Dermis lymphatic vessel endothelial cell (primary cell): ENCODE data around the gene OR5M8. TPM values are rescaled to one million over a fixed set of nuclear protein-coding genes. Genes with fewer than 3 reads are reported as not detected.

Experiments
- total RNA-seq: library from RNA; depleted of rRNA; stranded (reverse); fragments of >200 nt; gene quantifications from 2 replicates; pipeline ENCODE4 v1.2.1, GENCODE V29; 2014

The OR5M8 gene
- not detected in 2 replicates for total RNA-seq

GRCh38 chr11:56491270-56491669, at the start of gene OR5M8:
Gene OR5M8 (minus strand): TSS chr11:56491370. CDS start chr11:56491370, 0 bp downstream.

GRCh38 chr11:56473252-56473651, 17.9 kb downstream of the OR5M8 start, which contains the start of gene OR5M3:
Gene OR5M3 (minus strand): TSS chr11:56473352. CDS start chr11:56470497, 2,855 bp downstream.

Other genes starting within 250 kb of the OR5M8 start
- not detected in 2 replicates for gene OR5T3, start 239.1 kb downstream of the OR5M8 start, total RNA-seq
- not detected in 2 replicates for gene OR5T1, start 217.2 kb downstream of the OR5M8 start, total RNA-seq
- gene OR8H1, start 199.1 kb downstream of the OR5M8 start, total RNA-seq, result not detected in 2 replicates
- not detected in 2 replicates for gene OR8K3, start 176.2 kb downstream of the OR5M8 start, total RNA-seq
- not detected in 2 replicates for gene OR8K1, start 145.3 kb downstream of the OR5M8 start, total RNA-seq
- not detected in 2 replicates for gene OR8J1, start 137.1 kb downstream of the OR5M8 start, total RNA-seq
- gene OR8U1, start 115.7 kb downstream of the OR5M8 start, total RNA-seq, result not detected in 2 replicates
- gene OR5AL1, start 78.7 kb downstream of the OR5M8 start, total RNA-seq, result not detected in 2 replicates
- gene OR5M3, start 18.0 kb downstream of the OR5M8 start, total RNA-seq, result not detected in 2 replicates
- gene OR5M11, start 51.9 kb upstream of the OR5M8 start, total RNA-seq, result not detected in 2 replicates
- not detected in 2 replicates for gene OR5M10, start 86.4 kb upstream of the OR5M8 start, total RNA-seq
- gene OR5M1, start 123.5 kb upstream of the OR5M8 start, total RNA-seq, result not detected in 2 replicates
- not detected in 2 replicates for gene OR5AP2, start 151.1 kb upstream of the OR5M8 start, total RNA-seq
- gene OR5AR1, start 172.3 kb upstream of the OR5M8 start, total RNA-seq, result not detected in 2 replicates
- not detected in 2 replicates for gene OR9G1, start 207.7 kb upstream of the OR5M8 start, total RNA-seq